MCF 10A (cell line): Measurements from ENCODE around the gene RPL29. TPM values are rescaled to one million over a fixed set of nuclear protein-coding genes. Genes with fewer than 3 reads are reported as not detected.

Experiments
- BruUV-seq: library from RNA; stranded (reverse); fragments of 400-500 nt; replicated peaks from 2 replicates; lab custom pipeline; 2021; lab: Mats Ljungman, UMichigan
- CTCF ChIA-PET: fragments of 300-600 bp; sonication (Branson Sonifier 250); formaldehyde crosslinking; extraction: SDS; loops from one replicate; lab custom pipeline; 2021; ENCODE audit warnings: antibody characterized with exemption, inconsistent platforms; lab: Yijun Ruan, JAX
- POLR2A ChIA-PET: fragments of 300-600, 350-650 bp; sonication (Branson Sonifier 250); formaldehyde crosslinking; extraction: SDS; loops from one replicate; lab custom pipeline; 2020; ENCODE audit warnings: antibody characterized with exemption, inconsistent platforms; lab: Yijun Ruan, JAX
- DNase-seq: peaks from one replicate; pipeline ENCODE4 v3.0.0-alpha.2; 2018; ENCODE audit not compliant: unreplicated experiment
- H3K27ac Mint-ChIP-seq: one replicate; pipeline ENCODE4 v1.8.0; 2022; ENCODE audit warnings: mild to moderate bottlenecking, low read depth, mixed read lengths; ENCODE audit not compliant: unreplicated experiment
- H3K27me3 Mint-ChIP-seq: one replicate; pipeline ENCODE4 v1.8.0; 2022; ENCODE audit warnings: mixed read lengths; ENCODE audit not compliant: insufficient read depth, unreplicated experiment
- H3K36me3 Mint-ChIP-seq: one replicate; pipeline ENCODE4 v1.8.0; 2022; ENCODE audit warnings: mild to moderate bottlenecking, moderate library complexity, mixed read lengths; ENCODE audit not compliant: insufficient read depth, unreplicated experiment
- H3K4me1 Mint-ChIP-seq: one replicate; pipeline ENCODE4 v1.8.0; 2022; ENCODE audit warnings: mixed read lengths; ENCODE audit not compliant: insufficient read depth, unreplicated experiment
- H3K4me3 Mint-ChIP-seq: one replicate; pipeline ENCODE4 v1.8.0; 2022; ENCODE audit warnings: mild to moderate bottlenecking, moderate library complexity, mixed read lengths; ENCODE audit not compliant: unreplicated experiment
- H3K9me3 Mint-ChIP-seq: one replicate; pipeline ENCODE4 v1.8.0; 2022; ENCODE audit warnings: mixed read lengths; ENCODE audit not compliant: unreplicated experiment
- CTCF ChIP-seq: fragments of 200-600 bp; IDR thresholded peaks from one replicate; pipeline ENCODE4 v1.8.0; 2022; ENCODE audit warnings: antibody characterized with exemption, mild to moderate bottlenecking; ENCODE audit not compliant: unreplicated experiment
- intact Hi-C: fragments of 100-400 bp; cut with micrococcal nuclease; formaldehyde crosslinking; loops from 2 replicates; pipeline ENCODE4 v1.14.1; 2022
- total RNA-seq: library from RNA; stranded (reverse); gene quantifications from 2 replicates; pipeline ENCODE4 v1.2.3, GENCODE V29; 2022

The RPL29 gene
- total RNA-seq, 1 experiment from 2014 or later: 1,551 TPM

GRCh38 chr3:51968170-51968775 is 27.4 kb downstream of the RPL29 start:
- H3K36me3 Mint-ChIP-seq: peaks cover 13% of the 10 kb centered on the region
- intact Hi-C loops: no loop called here
- peaks cover 10% of the 10 kb centered on the region for H3K4me1 Mint-ChIP-seq
- H3K4me3 Mint-ChIP-seq: peak overlapping the region; percentile 78
- no peaks in the 10 kb centered on the region for H3K27me3 Mint-ChIP-seq
- no peaks in the 10 kb centered on the region for H3K9me3 Mint-ChIP-seq
- CTCF ChIA-PET: interaction anchor here (0.6 to 3.0 kb wide), 6 partner anchors 15 to 469 kb away, joined by 3 to 22 read pairs (median 4); partner anchors contain the start of genes ACY1, PARP3 and RRP9
- H3K27ac Mint-ChIP-seq: no peak overlapping the region
- no peak for DNase-seq
- no peak for TF ChIP-seq CTCF
- POLR2A ChIA-PET: interaction anchor here (0.8 to 6.5 kb wide), 5 partner anchors 15 to 89 kb away, joined by 3 to 37 read pairs (median 5); partner anchors contain the start of genes ACY1, DUSP7, RPL29 and RRP9
- no TSS peak for BruUV-seq

GRCh38 chr3:51967384-51968169 is 28.1 kb downstream of the RPL29 start, which contains the start of gene PCBP4:
PCBP4 (minus strand) TSS chr3:51967454; CDS start chr3:51961240, 6,214 bp downstream.
- Mint-ChIP-seq H3K27me3 (no peaks in the 10 kb centered on the region), H3K9me3 (no peaks in the 10 kb centered on the region), H3K27ac (peak within 1 kb of the TSS; percentile 49), H3K4me3 (peak within 1 kb of the TSS; percentile 78), H3K4me1 (peaks cover 10% of the 10 kb centered on the region), H3K36me3 (peaks cover 13% of the 10 kb centered on the region)
- intact Hi-C loops: no loop called here
- no peak for DNase-seq
- ChIA-PET CTCF (interaction anchor here (0.6 to 1.0 kb wide), 3 partner anchors 25 to 468 kb away, joined by 3 read pairs; no protein-coding TSS in a partner anchor), POLR2A (interaction anchor here (0.8 to 6.5 kb wide), 6 partner anchors 16 to 89 kb away, joined by 3 to 37 read pairs (median 4); partner anchors contain the start of genes ACY1, DUSP7, RPL29 and RRP9)
- BruUV-seq: no TSS peak
- no peak for TF ChIP-seq CTCF

- Mint-ChIP-seq H3K27me3 (no peaks in the 10 kb centered on the region), H3K4me3 (peak overlapping the region; percentile 78), H3K9me3 (no peaks in the 10 kb centered on the region), H3K36me3 (peaks cover 13% of the 10 kb centered on the region), H3K4me1 (peaks cover 10% of the 10 kb centered on the region), H3K27ac (no peak overlapping the region)
- intact Hi-C loops: no loop called here
- DNase-seq: no peak
- TF ChIP-seq CTCF: no peak
- no TSS peak for BruUV-seq
- POLR2A ChIA-PET: interaction anchor here (0.6 to 6.5 kb wide), 6 partner anchors 15 to 1697 kb away, joined by 3 to 37 read pairs (median 4); partner anchors contain the start of genes ACY1, RPL29 and RRP9
- CTCF ChIA-PET: interaction anchor here (1.0 kb wide), 1 partner anchor 24 kb away, joined by 3 read pairs; no protein-coding TSS in a partner anchor
Measured at GRCh38 chr3:51966922-51967383, 28.7 kb downstream of the RPL29 start.

GRCh38 chr3:51966486-51966885 is 29.2 kb downstream of the RPL29 start:
- POLR2A ChIA-PET: interaction anchor here (0.6 to 6.5 kb wide), 4 partner anchors 15 to 1697 kb away, joined by 4 to 37 read pairs (median 7); partner anchors contain the start of gene ACY1
- H3K27me3 Mint-ChIP-seq: no peaks in the 10 kb centered on the region

More at GRCh38 chr3:51966486-51966885, 29.2 kb downstream of the RPL29 start:
- Mint-ChIP-seq H3K9me3 (no peaks in the 10 kb centered on the region), H3K36me3 (peaks cover 11% of the 10 kb centered on the region), H3K4me3 (peak overlapping the region; percentile 78), H3K4me1 (peaks cover 10% of the 10 kb centered on the region), H3K27ac (peak overlapping the region; percentile 49)
- TF ChIP-seq CTCF: no peak
- intact Hi-C loops: no loop called here
- no peak for DNase-seq
- BruUV-seq: no TSS peak
- CTCF ChIA-PET: no interaction called here
